ENCODE data around the gene SHROOM1. TPM values are rescaled to one million over a fixed set of nuclear protein-coding genes. Genes with fewer than 3 reads are reported as not detected.

SHROOM1 gene
- total and polyA plus RNA-seq, 2 donors (not counting 3 experiments of a cell fraction or from before 2014, with no cell fraction given) = 12.8 to 20.9 TPM

DNA sequence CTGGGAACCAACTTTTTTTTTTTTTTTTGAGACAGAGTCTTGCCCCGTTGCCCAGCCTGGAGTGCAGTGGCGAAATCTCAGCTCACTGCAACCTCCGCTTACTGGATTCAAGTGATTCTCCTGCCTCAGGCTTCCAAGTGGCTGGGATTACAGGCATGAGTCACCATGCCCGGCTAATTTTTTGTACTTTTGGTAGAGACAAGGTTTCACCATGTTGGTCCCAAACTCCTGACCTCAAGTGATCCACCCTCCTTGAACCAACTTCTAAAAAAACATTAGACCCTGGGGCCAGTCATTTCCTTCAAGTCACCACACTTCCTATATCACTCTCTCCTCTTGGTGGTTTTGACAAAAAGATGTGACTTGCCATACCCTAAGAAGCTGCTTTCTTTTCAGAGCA lies 10.9 kb upstream of the SHROOM1 start:
- no peak for DNase-seq (ENCODE audit: low read depth, low spot score)
- H4K20me1 ChIP-seq (replicated peaks; ENCODE audit: control insufficient read depth, extremely low read depth, insufficient read depth, low read length) = no peaks in the 10 kb centered on the region
- H3K4me1 ChIP-seq (ENCODE audit: control insufficient read depth, extremely low read depth, insufficient read depth, low read length) = peaks cover 22% of the 10 kb centered on the region
- H3K4me3 ChIP-seq (replicated peaks in 1 of 3; ENCODE audit: insufficient read depth in 1 of 3, low read depth in 1 of 3, low read length in 3 of 3) = no peak overlapping the region
- no peaks in the 10 kb centered on the region for H3K9me1 ChIP-seq (replicated peaks; ENCODE audit: control insufficient read depth, extremely low read depth, insufficient read depth, low read length)
- no TSS peak for BruUV-seq (replicated peaks)
- H3K9ac ChIP-seq (replicated peaks; ENCODE audit: extremely low read depth, insufficient read depth, low read length) = no peak overlapping the region
- no peaks in the 10 kb centered on the region for H3K27me3 ChIP-seq (ENCODE audit: control insufficient read depth in 2 of 2, insufficient read depth in 2 of 2, low read length in 2 of 2)
- H3K79me2 ChIP-seq (ENCODE audit: control insufficient read depth, insufficient read depth, low read length) = no peaks in the 10 kb centered on the region
- intact Hi-C loops (cut with micrococcal nuclease) (no loop called here), dilution Hi-C loops (cut with MboI; ENCODE audit: extremely low pct_ligation_motif_present, low sequenced_read_pairs) (no loop called here)
- no peak overlapping the region for H2AFZ ChIP-seq (ENCODE audit: low read depth, low read length)
- no peak for FAIRE-seq
- TF ChIP-seq POLR2A (IDR thresholded peaks at IDR 0.05; ENCODE audit: low read depth, low read length) = no peak
- TF ChIP-seq FOS (IDR thresholded peaks at IDR 0.05; ENCODE audit: borderline replicate concordance, insufficient read depth, low read length) = no peak
- TF ChIP-seq, protein P1, sequence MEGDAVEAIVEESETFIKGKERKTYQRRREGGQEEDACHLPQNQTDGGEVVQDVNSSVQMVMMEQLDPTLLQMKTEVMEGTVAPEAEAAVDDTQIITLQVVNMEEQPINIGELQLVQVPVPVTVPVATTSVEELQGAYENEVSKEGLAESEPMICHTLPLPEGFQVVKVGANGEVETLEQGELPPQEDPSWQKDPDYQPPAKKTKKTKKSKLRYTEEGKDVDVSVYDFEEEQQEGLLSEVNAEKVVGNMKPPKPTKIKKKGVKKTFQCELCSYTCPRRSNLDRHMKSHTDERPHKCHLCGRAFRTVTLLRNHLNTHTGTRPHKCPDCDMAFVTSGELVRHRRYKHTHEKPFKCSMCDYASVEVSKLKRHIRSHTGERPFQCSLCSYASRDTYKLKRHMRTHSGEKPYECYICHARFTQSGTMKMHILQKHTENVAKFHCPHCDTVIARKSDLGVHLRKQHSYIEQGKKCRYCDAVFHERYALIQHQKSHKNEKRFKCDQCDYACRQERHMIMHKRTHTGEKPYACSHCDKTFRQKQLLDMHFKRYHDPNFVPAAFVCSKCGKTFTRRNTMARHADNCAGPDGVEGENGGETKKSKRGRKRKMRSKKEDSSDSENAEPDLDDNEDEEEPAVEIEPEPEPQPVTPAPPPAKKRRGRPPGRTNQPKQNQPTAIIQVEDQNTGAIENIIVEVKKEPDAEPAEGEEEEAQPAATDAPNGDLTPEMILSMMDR (IDR thresholded peaks at IDR 0.05; ENCODE audit: extremely low read depth in 1 of 2, insufficient read depth in 1 of 2, low read depth in 1 of 2, low read length in 2 of 2) = no peak
- TF ChIP-seq JUN (IDR thresholded peaks at IDR 0.05; ENCODE audit: borderline replicate concordance, insufficient read depth, insufficient read length, low read depth) = no peak
- no peak for TF ChIP-seq POLR2AphosphoS5 (IDR thresholded peaks at IDR 0.05; ENCODE audit: insufficient read depth, low read depth, low read length)
- TF ChIP-seq, protein P2, sequence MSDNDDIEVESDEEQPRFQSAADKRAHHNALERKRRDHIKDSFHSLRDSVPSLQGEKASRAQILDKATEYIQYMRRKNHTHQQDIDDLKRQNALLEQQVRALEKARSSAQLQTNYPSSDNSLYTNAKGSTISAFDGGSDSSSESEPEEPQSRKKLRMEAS (IDR thresholded peaks at IDR 0.05; ENCODE audit: insufficient read depth, insufficient read length) = no peak
- no peak for TF ChIP-seq EZH2 (IDR thresholded peaks at IDR 0.05; ENCODE audit: borderline replicate concordance, low read depth, low read length, severe bottlenecking)
- no peak for TF ChIP-seq MYC (IDR thresholded peaks at IDR 0.05; ENCODE audit: low read depth, low read length)
- TF ChIP-seq GATA2 (IDR thresholded peaks at IDR 0.05; ENCODE audit: insufficient read depth, insufficient read length, low read depth, low read length) = no peak
- H3K9me3 ChIP-seq (replicated peaks; ENCODE audit: control insufficient read depth, insufficient read depth, low read length) = no peaks in the 10 kb centered on the region
- no peak overlapping the region for H3K4me2 ChIP-seq (ENCODE audit: insufficient read depth, low read length)
- no peak overlapping the region for H3K27ac ChIP-seq (ENCODE audit: insufficient read depth, low read depth, low read length)
- ChIA-PET POLR2A (no interaction called here), CTCF (interaction anchor here (1.1 to 2.2 kb wide), 4 partner anchors 12 to 23 kb away, joined by 3 to 10 read pairs (median 5); no protein-coding TSS in a partner anchor)
- H3K36me3 ChIP-seq (ENCODE audit: control insufficient read depth in 2 of 2, extremely low read depth in 1 of 2, insufficient read depth in 2 of 2, low read length in 2 of 2) = no peaks in the 10 kb centered on the region
